K562 (cell line): Measurements from ENCODE around the gene DYTN. TPM values are rescaled to one million over a fixed set of nuclear protein-coding genes. Genes with fewer than 3 reads are reported as not detected.

ENCODE experiments used
- ATAC-seq: fragments of 200-7000 bp; cut with Tn5 transposase; 3 replicates; pipeline ENCODE4 v1.9.1; 2020; ENCODE audit warnings: moderate library complexity
- BruUV-seq: library from RNA; stranded (reverse); fragments of 400-500 nt; replicated peaks from 2 replicates; lab custom pipeline; 2021; lab: Mats Ljungman, UMichigan
- CTCF ChIA-PET: fragments of 300-600 bp; formaldehyde crosslinking; extraction: SDS; loops from one replicate; lab custom pipeline; 2021; ENCODE audit warnings: low intra/inter-chr PET ratio; lab: Yijun Ruan, JAX
- POLR2A ChIA-PET: fragments of 300-600, 350-650 bp; sonication (Branson Sonifier 250); formaldehyde crosslinking; extraction: SDS; loops from one replicate; lab custom pipeline; 2021; ENCODE audit warnings: antibody characterized with exemption, inconsistent platforms; lab: Yijun Ruan, JAX
- DNase-seq, 4 experiments: peaks; one replicate each; pipeline versions ENCODE4 v3.0.0 to v3.0.0-alpha.2; 2011 to 2018; ENCODE audit warnings: low spot score in 3 of 4, mixed read lengths in 3 of 4; ENCODE audit errors: extremely low read depth in 1 of 4
- FAIRE-seq: peaks from 2 replicates; lab custom pipeline; 2011; peaks lifted over from hg19 to GRCh38; lab: Jason Lieb, UNC
- H2AFZ ChIP-seq: 2 replicates; pipeline ENCODE4 v1.6.0; 2011; ENCODE audit warnings: low read depth, low read length, control low read depth, inconsistent platforms
- H3K27ac ChIP-seq: fragments of 200-600 bp; 3 replicates; pipeline ENCODE4 v1.8.0; 2011; ENCODE audit warnings: low read depth, mild to moderate bottlenecking, control low read depth, inconsistent platforms, low read length, moderate library complexity, mixed read lengths; ENCODE audit errors: extremely low read depth
- H3K27me3 ChIP-seq, 2 experiments: fragments of 300-600 bp in 1 of 2; 2 replicates in 1 of 2; 3 replicates in 1 of 2; pipeline versions ENCODE4 v1.6.0 to v1.8.0; 2011; ENCODE audit warnings: inconsistent platforms in 2 of 2, low read length in 2 of 2, mild to moderate bottlenecking in 1 of 2, mixed read lengths in 1 of 2, moderate library complexity in 1 of 2; ENCODE audit not compliant: control insufficient read depth in 2 of 2, insufficient read depth in 2 of 2
- H3K36me3 ChIP-seq: fragments of 300-600 bp; 3 replicates; pipeline ENCODE4 v1.8.0; 2011; ENCODE audit warnings: mild to moderate bottlenecking, low read length, inconsistent platforms; ENCODE audit not compliant: control insufficient read depth, insufficient read depth
- H3K4me1 ChIP-seq, 2 experiments: fragments of 200-600 bp in 1 of 2; replicated peaks in 1 of 2; 2 replicates in 1 of 2; 3 replicates in 1 of 2; pipeline versions ENCODE4 v1.5.1 to v1.8.0; 2011; ENCODE audit warnings: inconsistent platforms in 2 of 2, low read length in 2 of 2, mild to moderate bottlenecking in 1 of 2, mixed read lengths in 1 of 2, moderate library complexity in 1 of 2; ENCODE audit not compliant: control insufficient read depth in 2 of 2, insufficient read depth in 2 of 2
- H3K4me2 ChIP-seq: 2 replicates; pipeline ENCODE4 v1.6.1; 2011; ENCODE audit warnings: low read length, control low read depth, inconsistent platforms, mixed read lengths; ENCODE audit not compliant: insufficient read depth
- H3K4me3 ChIP-seq: fragments of 200-600 bp; sonication (generic), shearing (Covaris generic); 2 replicates; pipeline ENCODE4 v1.5.1; 2016; ENCODE audit warnings: control low read depth, inconsistent platforms
- H3K79me2 ChIP-seq: fragments of 200-600 bp; 3 replicates; pipeline ENCODE4 v1.8.0; 2011; ENCODE audit warnings: low read length, inconsistent platforms; ENCODE audit not compliant: control insufficient read depth, insufficient read depth
- H3K9ac ChIP-seq, 2 experiments: 2 replicates each; pipeline versions ENCODE4 v1.6.0 to v1.6.1; 2011; ENCODE audit warnings: low read depth in 2 of 2, low read length in 2 of 2, control low read depth in 1 of 2, inconsistent platforms in 1 of 2, mild to moderate bottlenecking in 1 of 2, mixed read lengths in 1 of 2; ENCODE audit not compliant: insufficient read depth in 1 of 2
- H3K9me1 ChIP-seq: one replicate; pipeline ENCODE4 v1.6.0; 2011; ENCODE audit warnings: inconsistent platforms, mild to moderate bottlenecking, low read length, moderate library complexity; ENCODE audit not compliant: control insufficient read depth, insufficient read depth
- H3K9me3 ChIP-seq: replicated peaks from 2 replicates; pipeline ENCODE4 v1.5.1; 2011; ENCODE audit warnings: low read depth, low read length, inconsistent platforms; ENCODE audit not compliant: control insufficient read depth, insufficient read depth
- H4K20me1 ChIP-seq: replicated peaks from 2 replicates; pipeline ENCODE4 v1.6.1; 2011; ENCODE audit warnings: low read length, inconsistent platforms, mixed read lengths; ENCODE audit not compliant: control insufficient read depth, insufficient read depth
- ATF3 ChIP-seq, 2 experiments: fragments of 450-650 bp in 1 of 2; sonication (generic) in 1 of 2; formaldehyde crosslinking in 1 of 2; IDR thresholded peaks in 1 of 2; conservative IDR thresholded peaks in 1 of 2; 2 replicates each; pipeline versions ENCODE4 v1.6.1 to v1.8.1; 2016 to 2023; ENCODE audit warnings: mild to moderate bottlenecking in 2 of 2, moderate library complexity in 2 of 2, inconsistent platforms in 1 of 2, missing genetic modification reagents in 1 of 2
- ATF4 ChIP-seq: fragments of 450-650 bp; formaldehyde crosslinking; IDR thresholded peaks from 2 replicates; pipeline ENCODE4 v1.4.0; 2022; ENCODE audit warnings: mild to moderate bottlenecking, moderate library complexity
- CEBPG ChIP-seq, 3 experiments: fragments of 200-800 bp in 1 of 3; sonication (Bioruptor generic) in 1 of 3; sonication (generic) in 1 of 3; formaldehyde crosslinking in 1 of 3; IDR thresholded peaks in 2 of 3; conservative IDR thresholded peaks in 1 of 3; 2 replicates each; pipeline versions ENCODE4 v1.6.1 to v1.8.0; 2016 to 2022; ENCODE audit warnings: missing compliant biosample characterization in 2 of 3, missing genetic modification characterization in 2 of 3, mild to moderate bottlenecking in 1 of 3, missing genetic modification reagents in 1 of 3
- CTBP1 ChIP-seq: fragments of 450-650 bp; IDR thresholded peaks from 2 replicates; pipeline ENCODE4 v1.6.1; 2016; ENCODE audit warnings: borderline replicate concordance
- E2F8 ChIP-seq: fragments of 450-650 bp; IDR thresholded peaks from 2 replicates; pipeline ENCODE4 v1.7.1; 2018; ENCODE audit warnings: mild to moderate bottlenecking, low read depth; ENCODE audit not compliant: partially characterized antibody
- EP300 ChIP-seq: IDR thresholded peaks from 2 replicates; pipeline ENCODE4 v1.6.1; 2012; ENCODE audit warnings: low read length, improper control_type of control experiment
- POLR3G ChIP-seq: IDR thresholded peaks from 2 replicates; pipeline ENCODE4 v1.6.1; 2011; ENCODE audit not compliant: insufficient read length, insufficient replicate concordance; ENCODE audit errors: extremely low read depth
- PTBP1 ChIP-seq: fragments of 200-400 bp; formaldehyde crosslinking; IDR thresholded peaks from 2 replicates; pipeline ENCODE4 v1.6.1; 2017; ENCODE audit warnings: low read depth, low read length
- SIX5 ChIP-seq, 2 experiments: IDR thresholded peaks; 2 replicates each; pipeline ENCODE4 v1.6.1; 2011; ENCODE audit warnings: low read length in 2 of 2, borderline replicate concordance in 1 of 2, low read depth in 1 of 2, mild to moderate bottlenecking in 1 of 2, moderate library complexity in 1 of 2; ENCODE audit not compliant: insufficient read depth in 1 of 2
- SLC30A9 ChIP-seq: fragments of 250-450 bp; sonication (Bioruptor Pico); IDR thresholded peaks from 2 replicates; pipeline ENCODE4 v1.8.0; 2022; ENCODE audit warnings: mild to moderate bottlenecking, moderate library complexity
- TRIM24 ChIP-seq, 2 experiments: fragments of 450-650 bp; IDR thresholded peaks; 2 replicates each; pipeline ENCODE4 v1.6.1; 2016
- ZNF507 ChIP-seq: conservative IDR thresholded peaks from 2 replicates; pipeline ENCODE4 v1.6.1; 2017; ENCODE audit warnings: missing genetic modification characterization, missing compliant biosample characterization
- ZNF75A ChIP-seq: fragments of 450-650 bp; formaldehyde crosslinking; IDR thresholded peaks from 2 replicates; pipeline ENCODE4 v1.4.0; 2020; ENCODE audit warnings: mild to moderate bottlenecking
- WGBS: fragments of 100-300 bp; shearing (Covaris generic); methylation state at CpG from one replicate; pipeline ENCODE4 v1.1.6; 2016; ENCODE audit warnings: low coverage, mixed read lengths; ENCODE audit not compliant: insufficient coverage; ENCODE audit errors: missing lambda C conversion rate; 5-methylcytosine and 5-hydroxymethylcytosine counted together
- in situ Hi-C: fragments of 300-500 bp; cut with MboI; formaldehyde crosslinking; loops from 4 replicates; pipeline ENCODE4 v1.15.0; 2018; ENCODE audit warnings: inconsistent platforms, mixed read lengths
- intact Hi-C: fragments of 100-400 bp; cut with micrococcal nuclease; formaldehyde crosslinking; loops from 2 replicates; pipeline ENCODE4 v1.14.2; 2022
- polyA plus RNA-seq, 8 experiments: library from polyadenylated mRNA; depleted of rRNA in 4 of 8; stranded (reverse) in 5 of 8; unstranded in 3 of 8; fragments of >200 nt; fragmentation: Nextera tagmentation in 2 of 8; fragmentation: Illumina TruSeq in 1 of 8; extraction: Ambion mirVana in 2 of 8; extraction: Trizol in 1 of 8; gene quantifications; 2 replicates each; pipeline versions ENCODE4 v1.2.1 to v1.2.3, GENCODE V29; 2011 to 2014; ENCODE audit warnings: inconsistent platforms in 1 of 8, missing spikeins in 1 of 8
- total RNA-seq, 7 experiments: library from RNA; depleted of rRNA in 6 of 7; stranded (reverse); fragments of >200 nt in 6 of 7; fragmentation: Illumina TruSeq in 2 of 7; extraction: Trizol in 2 of 7; gene quantifications; 2 replicates each; pipeline versions ENCODE4 v1.2.1 to v1.2.3, GENCODE V29; 2011 to 2021; ENCODE audit warnings: low replicate concordance in 1 of 7

DYTN gene
- total and polyA plus RNA-seq, 9 of the 15 experiments (the other 6 are each of a cell fraction or from before 2014, with no cell fraction given) = not detected

- no peak for TF ChIP-seq E2F8
- TF ChIP-seq SIX5 (IDR thresholded peaks at IDR 0.05; ENCODE audit: borderline replicate concordance in 1 of 2, insufficient read depth in 1 of 2, low read depth in 1 of 2, low read length in 2 of 2) = no peak
- no peak for TF ChIP-seq ZNF507 (tag)
Observed at GRCh38 chr2:206657087-206657486, 61.1 kb downstream of the DYTN start (continued).

GRCh38 chr2:206647985-206648384 lies 70.2 kb downstream of the DYTN start:
- Histone ChIP-seq H3K79me2 (no peaks in the 10 kb centered on the region), H3K9ac (no peak overlapping the region), H3K9me1 (no peaks in the 10 kb centered on the region), H3K4me1 (no peaks in the 10 kb centered on the region), H3K27ac (no peak overlapping the region), H3K4me2 (no peak overlapping the region), H3K4me3 (no peak overlapping the region), H3K36me3 (no peaks in the 10 kb centered on the region), H3K27me3 (no peaks in the 10 kb centered on the region), H4K20me1 (no peaks in the 10 kb centered on the region), H3K9me3 (no peaks in the 10 kb centered on the region), H2AFZ (no peak overlapping the region)
- no peak for FAIRE-seq
- TF ChIP-seq TRIM24 (IDR thresholded peaks at IDR 0.05) = peak; percentile 68 to 77; a peak in 2 of 4 replicates
- no peak for TF ChIP-seq PTBP1
- no peak for TF ChIP-seq SLC30A9 (CRISPR knock-in tag)
- TF ChIP-seq CEBPG (CRISPR knock-in tag; IDR thresholded peaks at IDR 0.05) = no peak
- TF ChIP-seq CEBPG (tag; conservative IDR thresholded peaks at IDR 0.05 in 1 of 2, IDR thresholded peaks at IDR 0.05 in 1 of 2) = peak; percentile 62 to 90
- no peak for TF ChIP-seq CTBP1
- peak; percentile 7; the same call in 1 of the 2 replicates for TF ChIP-seq EP300
- peak; percentile 71 for TF ChIP-seq ATF3 (IDR thresholded peaks at IDR 0.05)
- TF ChIP-seq ATF3 (CRISPR knock-in tag; conservative IDR thresholded peaks at IDR 0.05) = no peak
- TF ChIP-seq POLR3G = no peak
- TF ChIP-seq ZNF75A = no peak
- peak; percentile 68 for TF ChIP-seq ATF4
- no TSS peak for BruUV-seq
- WGBS = 0% methylated on average over 1 of the region's 1 CpG
- in situ Hi-C loops (no loop called here), intact Hi-C loops (no loop called here)
- no peak for DNase-seq
- no peak for ATAC-seq
- ChIA-PET CTCF (no interaction called here), POLR2A (no interaction called here)
